ENCODE measurements around the gene ASB13.

GRCh38 chr10:5628451-5629302 is 37.7 kb downstream of the ASB13 start:
- TF ChIP-seq MAX (IDR thresholded peaks at IDR 0.05; ENCODE audit: low read depth, low read length), result no peak
- TF ChIP-seq CTCF (IDR thresholded peaks at IDR 0.05; ENCODE audit: low read depth, low read length), result no peak
- TF ChIP-seq POLR2A (IDR thresholded peaks at IDR 0.05; ENCODE audit: extremely low read depth, insufficient read length), result no peak
- no peak for TF ChIP-seq MYC (IDR thresholded peaks at IDR 0.05; ENCODE audit: low read depth, low read length)

Data from NB4 (cell line).